GM21723 (cell line): ENCODE measurements around the gene FCAR.
"Not testable (repeated sequence)": the region's sequence is repeated elsewhere in the genome, so short reads cannot be mapped to it uniquely, and the experiment has no call there.

Source experiments
- ATAC-seq: cut with Tn5 transposase; IDR thresholded peaks from one replicate; pipeline ENCODE4 v1.9.1; 2021; ENCODE audit warnings: mild to moderate bottlenecking, moderate library complexity; ENCODE audit not compliant: unreplicated experiment

Gene FCAR

GRCh38 chr19:54873990-54874389 lies at the start of gene FCAR:
Gene FCAR (plus strand): TSS chr19:54874235. CDS start chr19:54874290, 55 bp downstream.
- no peak for ATAC-seq

DNA sequence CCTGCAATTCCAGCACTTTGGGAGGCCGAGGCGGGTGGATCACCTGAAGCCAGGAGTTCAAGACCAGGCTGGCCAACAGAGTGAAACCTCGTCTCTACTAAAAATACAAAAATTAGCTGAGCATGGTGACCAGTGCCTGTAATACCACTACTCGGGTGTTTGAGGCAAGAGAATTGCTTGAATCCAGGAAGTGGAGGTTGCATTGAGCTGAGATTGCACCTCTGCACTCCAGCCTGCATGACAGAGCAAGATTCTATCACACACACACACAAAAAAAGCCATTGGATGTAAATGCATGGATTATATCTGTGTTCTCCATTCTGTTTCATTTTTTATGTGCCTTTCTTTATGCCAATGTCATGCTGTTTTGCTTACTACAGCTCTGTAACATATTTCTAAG lies 49.6 kb upstream of the FCAR start:
- not testable (repeated sequence) for ATAC-seq

DNA sequence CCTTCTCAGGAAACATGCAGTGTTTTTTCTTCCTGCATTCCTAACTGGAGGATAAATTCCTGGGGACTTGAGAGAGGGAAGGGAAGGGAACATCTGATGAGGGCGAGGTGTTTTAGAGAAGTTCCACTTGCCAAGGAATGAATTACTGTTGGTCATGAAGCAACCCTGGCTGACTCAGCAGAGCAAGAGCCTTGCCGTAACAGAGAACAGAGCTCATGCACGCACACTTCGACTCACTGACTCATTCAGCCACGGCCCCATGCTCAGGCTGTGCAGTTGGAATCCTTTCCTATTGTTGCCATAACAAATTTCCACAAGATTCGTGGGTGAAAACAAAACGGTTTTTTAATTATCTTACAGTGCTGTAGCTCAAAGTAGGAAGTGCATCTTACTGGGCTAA lies 48.7 kb upstream of the FCAR start:
- ATAC-seq, result not testable (repeated sequence)

- not testable (repeated sequence) for ATAC-seq
These were observed 46.0 kb upstream of the FCAR start for GRCh38 chr19:54828064-54828463.

DNA sequence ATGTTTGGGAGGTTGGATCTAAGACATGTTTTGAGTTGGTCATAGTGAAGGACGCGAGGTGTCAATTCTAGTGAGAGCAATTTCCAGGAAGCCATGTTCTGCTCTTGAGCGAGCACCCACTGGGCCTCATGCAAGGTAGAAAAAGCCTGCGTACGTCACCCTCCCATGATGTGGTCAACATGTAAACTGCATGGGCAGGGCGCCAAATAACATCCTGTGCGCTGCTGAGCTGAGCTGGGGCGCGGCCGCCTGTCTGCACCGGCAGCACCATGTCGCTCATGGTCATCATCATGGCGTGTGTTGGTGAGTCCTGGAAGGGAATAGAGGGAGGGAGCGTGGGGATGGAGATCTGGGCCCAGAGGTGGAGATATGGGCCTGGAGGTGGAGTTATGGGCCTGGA lies 41.5 kb upstream of the FCAR start, which contains the start of gene KIR2DS4:
KIR2DS4 (plus strand) TSS at position 181 of the 400 bp plus-strand sequence.
- ATAC-seq, result not testable (repeated sequence)

DNA sequence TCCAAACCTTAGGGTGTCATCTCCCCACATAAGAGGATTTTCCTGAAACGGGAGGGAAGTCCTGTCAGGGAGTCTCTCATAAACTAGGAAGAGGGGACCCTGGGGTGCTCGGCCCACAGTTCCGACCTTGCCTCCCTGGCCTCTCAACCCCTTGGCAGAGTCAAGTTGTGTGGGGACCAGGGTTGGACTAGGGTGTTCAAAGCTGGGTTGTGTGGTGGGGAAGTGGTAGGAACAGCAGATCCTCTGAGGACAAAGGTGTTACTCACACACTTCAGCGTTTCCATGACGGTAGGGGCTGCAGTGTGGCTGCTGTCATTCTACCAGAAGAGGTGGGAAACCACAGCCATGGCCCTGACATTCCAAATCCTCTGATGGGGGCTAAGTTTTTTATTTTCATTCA lies 38.9 kb upstream of the FCAR start:
- ATAC-seq, result not testable (repeated sequence)

DNA sequence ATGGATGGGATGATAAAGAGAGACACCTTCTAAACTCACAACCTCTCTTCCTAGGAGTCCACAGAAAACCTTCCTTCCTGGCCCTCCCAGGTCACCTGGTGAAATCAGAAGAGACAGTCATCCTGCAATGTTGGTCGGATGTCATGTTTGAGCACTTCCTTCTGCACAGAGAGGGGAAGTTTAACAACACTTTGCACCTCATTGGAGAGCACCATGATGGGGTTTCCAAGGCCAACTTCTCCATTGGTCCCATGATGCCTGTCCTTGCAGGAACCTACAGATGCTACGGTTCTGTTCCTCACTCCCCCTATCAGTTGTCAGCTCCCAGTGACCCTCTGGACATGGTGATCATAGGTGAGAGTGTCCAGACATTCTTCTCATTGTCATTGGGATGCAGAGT lies 36.5 kb upstream of the FCAR start:
- ATAC-seq, result not testable (repeated sequence)

DNA sequence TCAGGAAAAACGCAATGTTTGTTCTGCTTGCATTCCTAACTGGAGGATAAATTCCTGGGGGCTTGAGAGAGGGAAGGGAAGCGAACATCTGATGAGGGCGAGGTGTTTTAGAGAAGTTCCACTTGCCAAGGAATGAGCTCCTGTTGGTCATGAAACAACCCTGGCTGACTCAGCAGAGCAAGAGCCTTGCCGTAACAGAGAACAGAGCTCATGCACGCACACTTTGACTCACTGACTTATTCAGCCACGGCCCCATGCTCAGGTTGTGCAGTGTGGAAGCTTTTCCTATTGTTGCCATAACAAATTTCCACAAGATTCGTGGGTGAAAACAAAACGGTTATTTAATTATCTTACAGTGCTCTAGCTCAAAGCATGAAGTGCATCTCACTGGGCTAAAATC lies 30.9 kb upstream of the FCAR start:
- ATAC-seq, result not testable (repeated sequence)

GRCh38 chr19:54850061-54850640 lies 23.9 kb upstream of the FCAR start, which contains the start of gene KIR3DL2:
Gene KIR3DL2 (plus strand): TSS chr19:54850443. CDS start chr19:54850476, 33 bp downstream.
- ATAC-seq, result not testable (repeated sequence)

GRCh38 chr19:54850930-54851329 lies 23.1 kb upstream of the FCAR start:
- no peak for ATAC-seq

DNA sequence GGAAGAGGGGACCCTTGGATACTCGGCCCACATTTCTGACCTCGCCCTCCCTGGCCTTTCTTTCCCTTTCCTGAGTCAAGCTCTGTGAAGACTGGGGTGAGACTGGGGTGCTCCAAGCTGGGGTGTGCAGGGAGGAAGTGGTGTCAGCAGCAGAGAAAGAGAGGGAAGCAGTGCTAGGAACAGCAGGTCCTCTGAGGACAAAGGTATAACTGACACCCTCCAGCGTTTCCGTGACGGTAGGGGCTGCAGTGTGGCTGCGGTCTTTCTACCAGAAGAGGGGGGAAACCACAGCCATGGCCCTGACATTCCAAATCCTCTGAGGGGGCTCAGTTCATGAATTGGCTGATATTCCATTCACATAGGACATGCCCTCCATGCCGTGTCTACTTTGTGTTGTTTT lies 22.7 kb upstream of the FCAR start:
- no peak for ATAC-seq

DNA sequence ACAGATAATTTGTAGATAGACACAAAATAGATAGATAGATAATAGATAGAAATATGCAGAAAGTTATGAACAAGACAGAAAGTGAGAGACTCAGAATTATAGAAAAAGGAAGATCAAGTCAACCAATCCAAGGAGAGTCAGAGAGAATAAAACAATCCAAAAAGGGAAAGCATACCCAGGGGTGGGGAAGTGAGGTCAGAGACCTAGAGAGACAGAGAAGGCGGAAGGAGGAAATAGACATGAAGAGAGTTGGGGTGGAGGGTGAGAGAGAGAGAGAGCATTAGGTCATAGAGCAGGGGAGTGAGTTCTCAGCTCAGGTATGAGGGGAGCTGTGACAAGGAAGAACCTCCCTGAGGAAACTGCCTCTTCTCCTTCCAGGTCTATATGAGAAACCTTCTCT lies 18.8 kb upstream of the FCAR start:
- ATAC-seq, result not testable (repeated sequence)

- not testable (repeated sequence) for ATAC-seq
These were observed 15.6 kb upstream of the FCAR start for GRCh38 chr19:54858476-54858875.

- ATAC-seq, result not testable (repeated sequence)
These were observed 14.6 kb upstream of the FCAR start for GRCh38 chr19:54859421-54859820.

DNA sequence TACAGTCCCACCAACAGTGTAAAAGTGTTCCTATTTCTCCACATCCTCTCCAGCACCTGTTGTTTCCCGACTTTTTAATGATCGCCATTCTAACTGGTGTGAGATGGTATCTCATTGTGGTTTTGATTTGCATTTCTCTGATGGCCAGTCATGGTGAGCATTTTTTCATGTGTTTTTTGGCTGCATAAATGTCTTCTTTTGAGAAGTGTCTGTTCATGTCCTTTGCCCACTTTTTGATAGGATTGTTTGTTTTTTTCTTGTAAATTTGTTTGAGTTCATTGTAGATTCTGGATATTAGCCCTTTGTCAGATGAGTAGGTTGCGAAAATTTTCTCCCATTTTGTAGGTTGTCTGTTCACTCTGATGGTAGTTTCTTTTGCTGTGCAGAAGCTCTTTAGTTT lies 10.6 kb upstream of the FCAR start:
- not testable (repeated sequence) for ATAC-seq

GRCh38 chr19:54871696-54872095 lies 2.3 kb upstream of the FCAR start:
- ATAC-seq, result no peak

- ATAC-seq, result no peak
These were observed 1.5 kb downstream of the FCAR start for GRCh38 chr19:54875506-54875905.

- ATAC-seq, result no peak
These were observed 3.4 kb downstream of the FCAR start for GRCh38 chr19:54877471-54877870.

DNA sequence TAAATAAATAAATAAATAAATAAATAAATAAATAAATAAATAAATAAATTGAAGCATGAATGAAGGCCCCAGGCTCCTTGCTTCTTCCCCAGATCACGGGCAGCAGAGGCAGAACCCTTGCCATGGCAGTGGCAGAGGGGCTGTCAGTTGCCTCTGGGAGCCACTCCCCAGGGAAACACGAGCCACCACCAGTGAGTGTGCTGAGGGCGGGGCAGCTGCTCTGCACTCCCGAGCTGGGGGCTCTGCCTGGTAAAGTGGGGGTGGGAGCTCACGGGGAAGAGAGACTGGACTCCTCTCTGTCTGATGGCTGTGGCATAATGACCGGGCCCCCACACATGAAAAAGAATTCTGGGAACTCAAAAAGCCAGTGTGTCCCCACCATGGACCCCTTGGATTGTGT lies 7.8 kb downstream of the FCAR start:
- no peak for ATAC-seq

DNA sequence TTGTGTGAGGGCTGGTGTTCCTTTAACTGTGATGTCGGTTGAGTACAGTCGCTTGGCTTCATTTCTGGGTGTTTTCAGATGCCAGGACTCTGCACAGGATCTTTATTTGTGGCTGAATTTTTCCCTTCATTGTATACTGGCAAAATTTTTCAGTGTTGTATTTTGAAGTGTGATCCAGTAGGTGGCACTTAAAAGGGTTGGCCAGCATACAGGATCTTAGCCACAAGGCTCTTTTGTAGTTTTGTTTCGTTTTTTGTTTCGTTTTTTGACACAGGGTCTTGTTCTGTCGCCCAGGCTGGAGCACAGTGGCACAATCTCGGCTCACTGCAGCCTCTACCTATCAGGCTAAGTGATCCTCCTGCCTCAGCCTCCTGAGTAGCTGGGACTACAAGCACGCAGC lies 8.7 kb downstream of the FCAR start:
- no peak for ATAC-seq

GRCh38 chr19:54883228-54883627 lies 9.2 kb downstream of the FCAR start:
- no peak for ATAC-seq

GRCh38 chr19:54888239-54888638 lies 14.2 kb downstream of the FCAR start:
- no peak for ATAC-seq

- no peak for ATAC-seq
These were observed 15.5 kb downstream of the FCAR start for GRCh38 chr19:54889566-54889965.
